MV-4-11 (cell line): ENCODE results near the gene COPS6.

Source experiments
- DNase-seq: peaks from one replicate; lab custom pipeline; 2025; lab: John Stamatoyannopoulos, UW

Gene COPS6

GRCh38 chr7:100102950-100103840 lies 14.4 kb downstream of the COPS6 start:
- DNase-seq: no peak

- no peak for DNase-seq
Measured at GRCh38 chr7:100105534-100105933, 16.8 kb downstream of the COPS6 start.

GRCh38 chr7:100106633-100107032 lies 17.9 kb downstream of the COPS6 start:
- DNase-seq: no peak

GRCh38 chr7:100107125-100107737 lies 18.5 kb downstream of the COPS6 start:
- no peak for DNase-seq

DNA sequence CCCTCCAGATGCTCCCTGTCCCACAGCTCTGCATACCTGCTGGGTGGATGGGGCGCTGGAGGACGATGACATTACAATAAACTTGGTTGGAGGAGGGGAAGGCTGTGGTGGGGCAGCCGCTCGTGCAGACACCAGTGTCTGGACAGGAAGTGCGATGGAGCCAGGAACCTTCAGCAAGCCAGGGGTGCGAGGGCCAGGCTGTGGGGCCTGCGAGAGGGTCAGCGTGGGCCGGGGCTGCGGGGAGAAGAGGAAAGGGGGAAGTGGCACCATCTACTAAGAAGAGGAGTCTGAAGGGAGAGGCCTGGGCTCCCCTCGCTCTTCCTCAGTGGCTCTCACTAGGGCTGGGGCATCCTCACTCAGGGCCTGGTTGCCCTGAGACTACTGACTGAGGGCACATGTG lies 19.1 kb downstream of the COPS6 start:
- no peak for DNase-seq

DNA sequence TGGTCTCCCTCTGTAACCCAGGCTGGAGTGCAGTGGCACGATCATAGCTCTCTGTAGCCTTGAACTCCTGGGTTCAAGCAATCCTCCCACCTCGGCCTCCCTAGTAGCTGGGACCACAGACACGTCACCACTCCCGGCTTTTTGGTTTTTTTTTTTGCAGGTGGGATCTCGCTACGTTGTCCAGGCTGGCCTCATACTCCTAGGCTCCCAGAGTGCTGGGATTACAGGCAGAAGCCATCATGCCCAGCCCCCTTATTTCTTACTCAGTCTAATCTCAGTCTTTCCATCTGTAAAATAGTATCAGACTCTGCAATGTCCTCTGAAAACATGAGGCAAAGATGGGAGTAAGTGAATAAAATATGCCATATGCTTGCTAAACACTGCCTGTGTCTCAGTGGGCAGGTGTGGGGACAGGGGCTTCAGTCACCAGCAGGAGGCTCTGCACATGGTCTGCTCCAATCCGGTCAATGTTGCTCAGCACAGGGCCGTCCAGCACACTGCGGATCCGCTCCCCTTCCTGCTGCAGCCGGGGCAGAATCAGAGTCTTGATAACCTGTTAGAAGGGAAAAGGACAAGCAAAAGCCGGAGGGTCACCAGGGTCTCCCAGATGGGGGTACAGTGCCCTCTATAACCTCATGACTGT lies 20.9 kb downstream of the COPS6 start:
- no peak for DNase-seq

GRCh38 chr7:100111156-100111555 lies 22.4 kb downstream of the COPS6 start:
- DNase-seq: no peak

DNA sequence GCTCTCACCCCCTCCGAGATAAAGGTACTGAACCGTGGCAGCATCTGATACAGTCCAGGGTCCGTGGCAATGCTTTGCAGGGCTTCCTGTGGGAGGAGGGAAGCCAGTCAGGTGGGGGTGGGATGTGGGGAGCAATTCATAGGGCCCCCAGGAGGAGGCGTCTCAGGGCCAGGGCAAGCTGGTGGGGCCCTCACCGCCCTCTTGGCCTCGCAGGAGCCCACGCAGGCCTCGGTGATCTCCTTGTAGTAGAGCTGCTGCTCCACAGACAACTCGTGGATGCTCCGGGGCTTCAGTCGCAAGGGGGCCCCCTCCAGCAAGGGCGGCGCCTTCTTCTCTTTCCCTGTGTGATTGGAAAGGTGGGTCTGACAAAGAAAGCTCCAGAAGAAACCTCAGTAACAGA lies 23.1 kb downstream of the COPS6 start:
- DNase-seq: no peak

DNA sequence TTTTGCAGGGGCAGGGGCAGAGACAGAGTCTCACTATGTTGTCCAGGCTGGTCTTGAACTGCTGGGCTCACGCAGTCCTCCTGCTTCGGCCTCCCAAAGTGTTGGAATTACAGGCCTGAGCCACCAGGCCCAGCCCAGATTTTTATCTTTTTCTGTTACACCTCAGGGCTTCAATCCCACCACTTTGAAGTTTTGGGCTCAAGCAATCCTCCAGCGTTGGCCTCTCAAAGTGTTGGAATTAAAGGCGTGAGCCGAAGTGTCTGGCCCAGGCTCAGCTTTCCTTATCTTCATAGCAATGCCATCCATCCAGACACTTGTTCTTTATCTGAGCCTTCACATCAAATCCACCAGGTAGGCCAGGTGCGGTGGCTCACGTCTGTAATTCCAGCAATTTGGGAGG lies 26.3 kb downstream of the COPS6 start:
- no peak for DNase-seq

GRCh38 chr7:100118388-100119071 lies 29.8 kb downstream of the COPS6 start:
- DNase-seq: no peak

GRCh38 chr7:100119072-100119969 lies 30.6 kb downstream of the COPS6 start, which contains the start of the genes CNPY4 and TAF6:
TSS of gene CNPY4 (plus strand) at chr7:100119634. CDS start at chr7:100119745, 111 bp downstream.
TSS of gene TAF6 (minus strand) at chr7:100119358. CDS start at chr7:100114209, 5,149 bp downstream.
- DNase-seq: peak; percentile 93

DNA sequence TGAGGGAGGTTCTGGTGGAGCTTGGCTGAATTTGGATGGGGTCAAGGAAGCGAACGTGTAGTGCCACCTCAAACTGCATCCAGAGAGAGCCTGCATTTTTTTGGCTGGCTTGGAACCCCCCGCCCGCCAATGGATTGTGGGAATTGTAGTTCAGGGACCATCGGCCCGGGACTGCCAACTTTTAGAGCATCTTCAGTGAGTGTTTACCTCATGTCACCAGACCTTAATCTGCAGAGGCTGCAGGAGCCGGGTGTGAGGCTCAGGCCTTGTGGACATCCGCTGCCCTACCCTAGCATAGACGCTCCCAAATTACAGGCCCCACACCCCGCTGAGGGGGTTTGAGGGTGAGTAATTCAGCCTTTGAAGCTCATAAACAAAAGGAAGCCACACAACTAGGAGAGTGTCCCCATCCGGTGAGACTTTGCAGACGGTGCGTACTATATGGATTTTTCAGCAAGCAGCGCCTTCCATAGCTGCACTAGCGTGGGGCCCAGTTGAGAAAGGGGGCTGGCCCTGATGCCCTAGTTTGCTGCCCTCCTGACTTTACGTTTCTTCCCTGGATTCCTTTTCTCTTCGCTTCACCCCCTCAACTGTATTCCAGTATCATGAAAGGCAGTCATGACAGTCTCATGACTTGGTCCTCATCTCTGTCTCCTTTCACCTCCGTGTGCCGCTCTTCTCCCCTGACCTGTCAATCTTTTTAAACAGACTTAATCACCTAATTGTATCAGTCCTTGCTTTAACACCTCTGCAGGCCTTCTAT lies 31.4 kb downstream of the COPS6 start:
- DNase-seq: peak; percentile 39

DNA sequence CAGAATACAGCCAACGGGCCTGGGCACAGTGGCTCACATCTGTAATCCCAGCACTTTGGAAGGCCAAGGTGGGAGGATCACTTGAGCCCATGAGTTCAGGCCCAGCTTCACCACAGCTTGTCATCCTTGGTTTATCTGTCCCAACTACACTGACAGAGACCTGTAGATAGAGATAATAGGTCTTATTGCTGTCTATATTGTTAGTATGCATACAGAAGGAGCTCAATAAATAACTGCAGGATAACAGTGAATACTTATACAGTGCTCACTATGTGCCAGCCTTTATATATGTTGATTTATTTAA lies 31.9 kb downstream of the COPS6 start:
- no peak for DNase-seq

- no peak for DNase-seq
Measured at GRCh38 chr7:100122067-100122466, 33.3 kb downstream of the COPS6 start.

GRCh38 chr7:100122568-100122967 lies 33.8 kb downstream of the COPS6 start:
- no peak for DNase-seq

- no peak for DNase-seq
Measured at GRCh38 chr7:100124301-100125230, 35.8 kb downstream of the COPS6 start.

DNA sequence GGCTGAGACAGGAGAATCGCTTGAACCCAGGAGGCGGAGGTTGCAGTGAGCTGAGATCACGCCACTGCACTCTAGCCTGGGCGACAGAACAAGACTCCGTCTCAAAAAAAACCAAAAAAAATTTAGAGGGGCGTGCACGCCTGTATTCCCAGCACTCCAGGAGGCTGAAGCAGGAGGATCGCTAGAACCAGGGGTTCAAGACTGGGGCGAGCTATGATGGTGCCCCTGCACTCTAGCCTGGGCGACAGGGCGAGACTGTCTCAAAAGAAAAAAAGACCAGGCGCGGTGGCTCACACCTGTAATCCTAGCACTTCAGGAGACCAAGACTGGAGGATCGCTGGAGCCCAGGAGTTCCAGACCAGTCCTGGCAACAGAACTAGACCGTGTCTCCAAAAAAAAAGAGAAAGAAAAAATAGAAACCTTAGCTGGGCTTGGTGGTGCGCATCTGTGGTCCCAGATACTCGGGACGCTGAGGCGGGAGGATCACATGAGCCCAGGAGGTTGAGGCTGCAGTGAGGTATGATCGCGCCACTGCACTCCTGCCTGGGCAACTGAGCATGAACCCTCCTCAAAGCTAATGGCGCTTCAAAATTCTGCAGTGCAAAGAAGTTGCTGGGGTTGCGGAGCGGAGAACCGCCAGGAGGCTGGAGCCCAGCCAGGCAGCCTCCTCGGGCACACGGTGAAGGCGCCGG lies 37.6 kb downstream of the COPS6 start:
- no peak for DNase-seq

GRCh38 chr7:100126931-100127865 lies 38.4 kb downstream of the COPS6 start, which contains the start of gene MBLAC1:
TSS of gene MBLAC1 (plus strand) at chr7:100126967. CDS start at chr7:100127396, 429 bp downstream.
- peak; percentile 81 for DNase-seq
